Sigmoid colon (tissue), 7 donors: ENCODE data around the gene METTL23. TPM values are rescaled to one million over a fixed set of nuclear protein-coding genes. Genes with fewer than 3 reads are reported as not detected.
A peak's percentile ranks its signal among the peaks of the same experiment; 100 is the strongest.
"Not testable (repeated sequence)": the region's sequence is repeated elsewhere in the genome, so short reads cannot be mapped to it uniquely, and the experiment has no call there.

Source experiments
- DNase-seq: peaks from one replicate; pipeline ENCODE4 v3.0.0-alpha.2; 2019
- H3K27ac ChIP-seq, 4 donors: fragments of 200-600 bp; sonication (generic); one replicate each; pipeline ENCODE4 v1.5.1; 2016 to 2019; ENCODE audit warnings: mild to moderate bottlenecking in 1 of 4
- H3K27me3 ChIP-seq, 3 donors: fragments of 200-600 bp; sonication (generic); one replicate each; pipeline ENCODE4 v1.5.1; 2019; ENCODE audit warnings: mild to moderate bottlenecking in 1 of 3
- H3K36me3 ChIP-seq, 4 donors: fragments of 200-600 bp; sonication (generic); one replicate each; pipeline ENCODE4 v1.5.1; 2016 to 2019
- H3K4me1 ChIP-seq, 4 donors: fragments of 200-600 bp; sonication (generic); one replicate each; pipeline ENCODE4 v1.5.1; 2017 to 2019
- H3K4me3 ChIP-seq, 4 donors: fragments of 200-600 bp; sonication (generic); one replicate each; pipeline ENCODE4 v1.5.1; 2017 to 2019; ENCODE audit warnings: mild to moderate bottlenecking in 2 of 4, moderate library complexity in 1 of 4
- H3K9me3 ChIP-seq, 4 donors: fragments of 200-600 bp in 3 of 4; sonication (generic) in 3 of 4; one replicate each; pipeline versions ENCODE4 v1.5.1 to v1.6.1; 2013 to 2019
- CTCF ChIP-seq, 4 experiments: fragments of 450-650 bp in 3 of 4; fragments of 200-600 bp in 1 of 4; IDR thresholded peaks; one replicate each; pipeline ENCODE4 v1.5.1; 2016 to 2019; ENCODE audit warnings: antibody characterized with exemption in 4 of 4, mild to moderate bottlenecking in 3 of 4, moderate library complexity in 2 of 4
- EP300 ChIP-seq, 4 donors: sonication (generic); formaldehyde crosslinking; IDR thresholded peaks; one replicate each; pipeline ENCODE4 v1.6.1; 2017; ENCODE audit warnings: antibody characterized with exemption in 4 of 4
- POLR2A ChIP-seq, 2 donors: fragments of 450-650 bp; IDR thresholded peaks; one replicate each; pipeline ENCODE4 v1.6.1; 2016; ENCODE audit warnings: antibody characterized with exemption in 2 of 2, mild to moderate bottlenecking in 2 of 2, moderate library complexity in 2 of 2
- POLR2AphosphoS5 ChIP-seq, 4 donors: sonication (generic); formaldehyde crosslinking; IDR thresholded peaks; one replicate each; pipeline ENCODE4 v1.6.1; 2017; ENCODE audit warnings: antibody characterized with exemption in 4 of 4
- WGBS, 2 donors: extraction: QIAGEN DNeasy Blood & Tissue Kit; methylation state at CpG; one replicate each; pipeline ENCODE4 v1.1.7; 2013; 5-methylcytosine and 5-hydroxymethylcytosine counted together
- intact Hi-C: fragments of 100-400 bp; cut with DNase I; formaldehyde crosslinking; loops from one replicate; pipeline ENCODE4 v1.15.1; 2023
- polyA plus RNA-seq, 3 donors: library from polyadenylated mRNA; stranded (reverse); fragments of 200-250 nt; gene quantifications; one replicate each; pipeline ENCODE4 v1.2.3, GENCODE V29; 2013
- total RNA-seq, 4 donors: library from RNA; depleted of rRNA; stranded (reverse); fragments of >200 nt; gene quantifications; one replicate each; pipeline ENCODE4 v1.1.0, GENCODE V29; 2016
- donor health status: healthy with polysubstance abuse.
- donor health status: Bipolar disorder and iron deficiency.
- donor health status: healthy.

Gene METTL23
- total and polyA plus RNA-seq, 7 donors, result 13.6 to 34.8 (median 25.7) TPM

GRCh38 chr17:76725580-76726230 lies 934 bp upstream of the METTL23 start:
- H3K36me3 ChIP-seq, result peaks cover 17 to 41% (median 40%) of the 10 kb centered on the region in 4 donors
- H3K9me3 ChIP-seq, result no peaks in the 10 kb centered on the region
- 1 to 5% methylated on average over 38 of the region's 38 CpGs for WGBS, 2 donors
- no peaks in the 10 kb centered on the region for H3K27me3 ChIP-seq
- peak; percentile 40 to 70 (median 60) for TF ChIP-seq POLR2AphosphoS5 (IDR thresholded peaks at IDR 0.05)
- TF ChIP-seq CTCF (IDR thresholded peaks at IDR 0.05), result no peak
- TF ChIP-seq POLR2A (IDR thresholded peaks at IDR 0.05), result peak in 1 of 2 donors; percentile 12
- TF ChIP-seq EP300 (IDR thresholded peaks at IDR 0.05), result peak in 1 of 4 donors; percentile 26
- H3K27ac ChIP-seq, result peak overlapping the region; percentile 98 to 100 (median 100)
- peak overlapping the region; percentile 79 to 95 (median 86) for H3K4me3 ChIP-seq
- DNase-seq, result peak; percentile 90
- peaks cover 0 to 74% (median 58%) of the 10 kb centered on the region in 4 donors for H3K4me1 ChIP-seq
- intact Hi-C loops, result loop anchor here (5.0 kb wide), 1 partner anchor 38 kb away; no protein-coding TSS in a partner anchor

- H3K27ac ChIP-seq, result peak within 1 kb of the TSS; percentile 98 to 100 (median 100)
- H3K4me3 ChIP-seq, result peak within 1 kb of the TSS; percentile 79 to 95 (median 86)
- intact Hi-C loops, result loop anchor here (5.0 kb wide), 1 partner anchor 39 kb away; no protein-coding TSS in a partner anchor
- WGBS, 2 donors, result 0% methylated on average over 60 of the region's 60 CpGs
- peaks cover 0 to 73% (median 58%) of the 10 kb centered on the region in 4 donors for H3K4me1 ChIP-seq
- no peak for TF ChIP-seq CTCF (IDR thresholded peaks at IDR 0.05)
- peak in 2 of 4 donors; percentile 29 to 54 for TF ChIP-seq EP300 (IDR thresholded peaks at IDR 0.05)
- peak; percentile 95 to 97 for TF ChIP-seq POLR2A (IDR thresholded peaks at IDR 0.05)
- peak; percentile 91 to 99 (median 98) for TF ChIP-seq POLR2AphosphoS5 (IDR thresholded peaks at IDR 0.05)
- peaks cover 13 to 40% (median 35%) of the 10 kb centered on the region in 4 donors for H3K36me3 ChIP-seq
- DNase-seq, result peak; percentile 99
- H3K9me3 ChIP-seq, result no peaks in the 10 kb centered on the region
- no peaks in the 10 kb centered on the region for H3K27me3 ChIP-seq
Observed at GRCh38 chr17:76726231-76726775, 336 bp upstream of the METTL23 start, which contains the start of gene JMJD6. TSS of gene JMJD6 (minus strand) at chr17:76726606. CDS start at chr17:76726475, 131 bp downstream.

- Histone ChIP-seq H3K9me3 (no peaks in the 10 kb centered on the region), H3K36me3 (peaks cover 9 to 42% (median 22%) of the 10 kb centered on the region in 4 donors), H3K27ac (peak overlapping the region; percentile 98 to 100 (median 100)), H3K4me3 (peak overlapping the region; percentile 79 to 95 (median 86)), H3K27me3 (no peaks in the 10 kb centered on the region), H3K4me1 (peaks cover 0 to 78% (median 63%) of the 10 kb centered on the region in 4 donors)
- WGBS, 2 donors, result 39 to 56% methylated on average over 18 of the region's 18 CpGs
- DNase-seq, result peak; percentile 66
- intact Hi-C loops, result loop anchor here (5.0 kb wide), 1 partner anchor 41 kb away; no protein-coding TSS in a partner anchor
- TF ChIP-seq CTCF (IDR thresholded peaks at IDR 0.05), result no peak
- TF ChIP-seq POLR2AphosphoS5 (IDR thresholded peaks at IDR 0.05), result no peak
- no peak for TF ChIP-seq EP300 (IDR thresholded peaks at IDR 0.05)
- TF ChIP-seq POLR2A (IDR thresholded peaks at IDR 0.05), result no peak
Observed at GRCh38 chr17:76727745-76728456, 1.3 kb downstream of the METTL23 start.

- H3K27me3 ChIP-seq, H3K9me3 ChIP-seq, intact Hi-C loops, H3K4me3 ChIP-seq: not testable (repeated sequence)
- WGBS, 2 donors, result 84 to 88% methylated on average over 13 of the region's 13 CpGs
- DNase-seq, result peak; percentile 22
- H3K36me3 ChIP-seq, result peaks cover 0 to 51% (median 17%) of the 10 kb centered on the region in 4 donors
- peak overlapping the region; percentile 24 to 99 (median 32) for H3K27ac ChIP-seq
- H3K4me1 ChIP-seq, result peaks cover 0 to 81% (median 67%) of the 10 kb centered on the region in 4 donors
Observed at GRCh38 chr17:76731800-76732733, 5.4 kb downstream of the METTL23 start.
